HEK293T (cell line): ENCODE measurements around the gene ZDHHC18.

Source experiments
- BHLHE40 ChIP-seq: fragments of 450-650 bp; IDR thresholded peaks from 2 replicates; pipeline ENCODE4 v1.6.1; 2016; ENCODE audit warnings: mild to moderate bottlenecking, moderate library complexity, borderline replicate concordance
- CTBP1 ChIP-seq: fragments of 450-650 bp; IDR thresholded peaks from 2 replicates; pipeline ENCODE4 v1.6.1; 2016; ENCODE audit warnings: borderline replicate concordance
- ELF4 ChIP-seq: fragments of 450-650 bp; IDR thresholded peaks from 2 replicates; pipeline ENCODE4 v1.6.1; 2017; ENCODE audit warnings: antibody characterized with exemption
- FOXA1 ChIP-seq: fragments of 450-650 bp; IDR thresholded peaks from 2 replicates; pipeline ENCODE4 v1.6.1; 2016; ENCODE audit warnings: mild to moderate bottlenecking
- FOXM1 ChIP-seq: fragments of 450-650 bp; IDR thresholded peaks from 2 replicates; pipeline ENCODE4 v1.6.1; 2017; ENCODE audit warnings: mild to moderate bottlenecking, borderline replicate concordance
- HDGF ChIP-seq: fragments of 450-650 bp; IDR thresholded peaks from 2 replicates; pipeline ENCODE4 v1.6.1; 2017; ENCODE audit warnings: antibody characterized with exemption, borderline replicate concordance
- SP1 ChIP-seq: fragments of 450-650 bp; IDR thresholded peaks from 2 replicates; pipeline ENCODE4 v1.6.1; 2017
- SUZ12 ChIP-seq: fragments of 450-650 bp; IDR thresholded peaks from 2 replicates; pipeline ENCODE4 v1.6.1; 2016; ENCODE audit warnings: mild to moderate bottlenecking
- ZNF384 ChIP-seq: fragments of 450-650 bp; IDR thresholded peaks from 2 replicates; pipeline ENCODE4 v1.6.1; 2016

DNA sequence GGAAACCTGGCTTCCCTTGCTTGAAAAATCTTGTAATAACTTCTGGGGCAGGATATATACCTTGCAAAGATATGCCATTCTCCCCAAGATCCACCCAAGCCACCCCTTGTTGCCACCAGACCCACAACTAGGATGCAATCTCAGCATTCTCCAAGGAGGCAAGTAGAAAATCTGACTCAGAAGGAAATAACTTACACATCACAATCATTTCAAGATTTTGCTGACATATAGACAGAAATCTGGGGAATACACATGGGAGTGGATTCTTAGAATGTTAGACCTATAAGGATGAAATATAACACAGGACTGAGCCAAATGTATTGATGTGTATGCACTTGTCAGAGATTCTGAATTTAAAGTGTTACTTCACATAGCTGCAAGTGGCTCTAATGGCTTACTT is 14.8 kb upstream of the ZDHHC18 start:
- no peak for TF ChIP-seq SUZ12
- TF ChIP-seq CTBP1, result no peak
- TF ChIP-seq HDGF, result no peak
- no peak for TF ChIP-seq ZNF384
- no peak for TF ChIP-seq BHLHE40
- TF ChIP-seq SP1, result no peak
- TF ChIP-seq FOXA1, result no peak
- TF ChIP-seq ELF4, result no peak
- no peak for TF ChIP-seq FOXM1
